GM18867 (cell line): ENCODE measurements around the gene ZBTB20.

Experiments
- ATAC-seq: cut with Tn5 transposase; IDR thresholded peaks from one replicate; pipeline ENCODE4 v1.9.1; 2021; ENCODE audit warnings: mild to moderate bottlenecking, moderate library complexity; ENCODE audit not compliant: unreplicated experiment

ZBTB20 gene

DNA sequence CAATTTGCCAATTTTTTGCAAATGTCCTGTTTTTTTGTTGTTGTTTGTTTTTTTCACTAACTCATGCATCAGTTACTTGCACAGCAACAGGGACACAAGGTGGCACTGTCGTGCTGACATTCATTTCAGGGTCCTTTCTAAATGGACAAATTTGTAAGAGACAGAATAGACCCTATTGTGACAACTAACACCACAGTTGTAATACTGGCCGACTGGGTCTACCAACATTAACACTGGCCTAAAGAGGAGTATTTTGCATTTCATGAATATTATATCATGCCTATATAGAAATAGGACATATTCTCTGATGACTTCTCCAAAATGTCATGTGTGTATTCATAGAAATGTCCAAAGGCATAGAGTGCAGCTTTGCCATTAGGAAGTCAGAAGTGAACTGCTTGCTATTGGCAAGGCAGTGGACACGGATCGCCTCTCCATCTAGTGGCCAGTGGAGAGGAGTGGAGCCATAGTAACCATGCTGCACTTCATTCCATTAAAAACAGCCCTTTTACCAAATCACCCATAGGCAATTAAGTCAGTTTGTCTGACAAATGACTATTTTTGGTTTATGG lies 54.8 kb downstream of the ZBTB20 start:
- peak; percentile 87 for ATAC-seq

DNA sequence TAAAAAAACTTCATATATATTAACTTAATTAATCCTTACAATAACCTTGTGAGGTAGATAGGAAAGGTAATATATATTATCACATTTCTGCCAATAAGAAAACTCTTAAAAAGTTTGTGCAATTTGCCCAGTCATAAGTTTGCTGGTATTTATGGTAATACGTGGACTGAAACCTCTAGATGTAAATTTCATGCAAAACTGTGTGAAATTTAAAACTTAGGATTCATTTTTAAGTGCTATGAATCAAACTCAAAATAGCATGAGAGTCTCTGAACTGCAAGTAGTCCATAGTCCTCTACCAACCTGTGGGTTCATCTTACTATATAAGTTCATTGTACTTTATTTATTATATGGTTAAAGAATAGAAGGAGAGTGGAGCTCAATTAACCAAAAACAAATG lies 56.4 kb downstream of the ZBTB20 start:
- no peak for ATAC-seq

DNA sequence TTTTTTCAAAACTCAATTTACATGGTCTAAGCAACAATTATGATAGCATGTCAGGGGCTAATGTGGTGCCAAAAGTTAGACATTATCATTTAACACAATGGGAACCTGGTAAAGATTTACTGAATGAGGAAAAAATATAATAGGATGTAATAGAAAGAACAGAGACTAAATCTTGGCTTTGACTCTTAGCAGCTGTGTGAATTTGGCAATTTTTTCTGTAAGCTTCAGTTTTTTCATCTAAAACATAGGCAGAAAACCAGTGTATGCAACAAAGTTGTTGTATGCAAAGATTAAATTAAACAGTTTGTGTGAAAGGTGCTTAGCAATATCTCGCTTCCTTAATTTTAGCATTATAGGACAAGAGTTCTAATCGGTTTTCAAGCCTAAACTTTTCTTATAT lies 57.6 kb downstream of the ZBTB20 start:
- ATAC-seq, result no peak

DNA sequence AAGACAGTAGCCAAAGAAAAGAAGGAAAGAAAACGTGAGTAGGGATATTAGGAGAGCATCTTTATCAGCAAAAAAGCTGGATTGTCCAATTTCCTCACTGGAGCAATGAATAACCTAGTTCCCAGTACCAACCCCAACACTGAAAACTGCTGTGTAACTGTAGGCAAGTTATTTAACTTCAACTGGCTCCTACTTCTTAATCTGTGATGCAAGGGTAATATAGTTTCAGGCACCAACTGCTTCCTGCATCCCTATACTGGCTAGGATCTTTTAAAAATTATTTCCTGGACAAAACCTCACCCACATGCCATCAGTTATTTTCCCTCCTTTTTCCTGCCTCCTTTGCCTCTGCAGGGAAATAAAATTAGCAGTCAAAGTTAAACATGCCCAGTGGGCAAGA lies 59.6 kb downstream of the ZBTB20 start:
- ATAC-seq, result no peak

DNA sequence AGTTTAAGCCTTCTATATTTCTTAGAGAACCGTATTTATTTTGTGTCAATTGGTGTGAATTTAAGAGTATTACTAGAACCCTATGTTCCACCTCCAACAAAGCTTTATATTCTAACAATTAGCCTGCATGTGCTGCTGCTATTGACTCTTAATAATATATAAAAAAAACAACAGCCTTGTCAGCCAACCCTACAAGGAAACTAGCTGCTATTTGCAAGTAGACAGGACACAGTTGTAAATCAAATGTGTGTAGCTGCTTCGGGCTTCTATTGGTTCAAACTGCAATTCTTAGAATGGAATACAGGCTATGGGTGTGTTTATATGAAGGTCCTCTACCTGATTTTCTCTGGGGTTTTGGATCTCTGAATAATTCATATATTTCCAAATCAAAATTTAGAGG lies 60.7 kb downstream of the ZBTB20 start:
- ATAC-seq, result no peak

DNA sequence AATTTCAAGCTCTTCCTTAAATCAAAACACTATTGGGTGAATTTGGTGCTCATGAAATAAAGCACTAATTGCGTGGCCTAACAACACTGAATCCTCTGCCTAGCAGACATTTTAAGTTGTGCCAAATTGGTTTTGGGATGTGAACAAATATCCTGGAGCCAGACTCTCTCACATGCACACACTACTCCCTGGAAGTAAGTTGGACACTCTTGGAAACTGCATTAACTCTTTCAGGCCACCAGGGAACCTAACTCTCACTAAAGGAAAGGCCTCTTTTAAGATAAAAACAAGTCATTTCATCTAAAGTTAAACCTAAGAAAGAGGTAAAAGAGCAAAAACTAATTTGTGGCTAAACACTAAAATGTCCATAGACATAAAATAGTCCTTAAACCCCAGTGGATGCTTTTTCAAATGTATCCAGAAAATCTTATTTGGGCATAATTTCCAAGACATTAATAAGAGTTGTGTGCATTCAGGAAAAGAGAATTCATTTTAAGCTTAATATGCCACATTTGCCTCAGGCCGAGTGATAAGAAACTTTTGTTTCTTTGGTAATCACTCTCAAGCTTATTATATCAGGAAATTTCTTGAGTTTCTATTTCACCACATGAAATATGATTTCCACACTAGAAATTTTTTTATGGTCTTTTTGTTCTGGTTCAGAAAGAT lies 61.8 kb downstream of the ZBTB20 start:
- ATAC-seq, result no peak

DNA sequence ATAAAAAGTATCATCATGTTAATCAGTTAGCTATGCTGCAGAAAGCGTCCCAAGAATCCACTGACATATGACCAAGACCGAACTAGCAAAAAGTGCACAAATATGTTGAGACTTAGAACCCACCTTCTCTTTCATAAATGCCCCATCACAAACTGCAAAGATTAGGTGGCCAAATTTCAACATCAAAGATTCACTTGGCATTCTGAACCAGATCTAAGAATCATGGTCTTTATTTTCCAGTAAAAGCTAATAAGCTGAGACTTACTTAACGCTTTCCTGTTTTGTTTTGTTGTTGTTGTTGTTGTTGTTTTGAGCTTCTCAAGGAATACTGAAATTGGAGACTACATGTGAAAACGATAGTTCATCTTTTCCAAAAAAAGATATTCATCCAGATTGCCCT lies 62.4 kb downstream of the ZBTB20 start:
- ATAC-seq, result no peak

DNA sequence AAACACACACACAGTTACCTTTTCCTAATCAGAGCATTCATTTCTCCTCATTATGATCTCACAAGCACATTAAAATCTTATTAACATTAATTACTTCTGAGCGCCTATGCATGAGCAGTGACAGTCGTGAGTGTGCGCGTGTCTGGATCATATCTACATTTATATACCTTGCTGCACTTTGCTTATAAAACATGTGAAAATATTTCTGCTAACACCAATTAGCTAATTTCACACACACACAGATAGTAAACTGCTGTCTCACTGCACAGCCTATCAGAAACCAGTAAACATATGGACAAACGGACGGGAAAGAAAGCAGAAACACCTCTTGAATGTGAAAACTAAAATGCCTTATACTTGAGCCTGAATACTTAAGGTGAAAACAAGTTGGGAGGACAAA lies 64.8 kb downstream of the ZBTB20 start:
- ATAC-seq, result no peak

DNA sequence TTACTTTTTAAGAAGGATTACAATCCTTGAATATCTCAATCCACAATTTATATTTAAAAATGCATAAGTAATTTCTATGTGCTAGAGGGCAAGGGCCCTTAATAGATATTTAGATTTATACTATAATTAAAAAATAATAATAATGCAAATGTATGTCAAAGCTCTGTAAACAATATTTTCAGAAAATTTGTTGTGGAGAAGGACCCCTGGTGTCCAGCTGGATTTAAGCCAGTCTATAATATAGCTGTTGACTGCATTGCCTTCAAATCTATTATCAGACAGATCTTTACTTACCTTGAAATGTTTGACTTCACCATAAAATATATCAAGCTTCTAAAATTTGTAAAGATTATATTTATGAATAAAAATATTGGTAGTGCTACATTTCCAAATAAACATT lies 65.6 kb downstream of the ZBTB20 start:
- no peak for ATAC-seq

DNA sequence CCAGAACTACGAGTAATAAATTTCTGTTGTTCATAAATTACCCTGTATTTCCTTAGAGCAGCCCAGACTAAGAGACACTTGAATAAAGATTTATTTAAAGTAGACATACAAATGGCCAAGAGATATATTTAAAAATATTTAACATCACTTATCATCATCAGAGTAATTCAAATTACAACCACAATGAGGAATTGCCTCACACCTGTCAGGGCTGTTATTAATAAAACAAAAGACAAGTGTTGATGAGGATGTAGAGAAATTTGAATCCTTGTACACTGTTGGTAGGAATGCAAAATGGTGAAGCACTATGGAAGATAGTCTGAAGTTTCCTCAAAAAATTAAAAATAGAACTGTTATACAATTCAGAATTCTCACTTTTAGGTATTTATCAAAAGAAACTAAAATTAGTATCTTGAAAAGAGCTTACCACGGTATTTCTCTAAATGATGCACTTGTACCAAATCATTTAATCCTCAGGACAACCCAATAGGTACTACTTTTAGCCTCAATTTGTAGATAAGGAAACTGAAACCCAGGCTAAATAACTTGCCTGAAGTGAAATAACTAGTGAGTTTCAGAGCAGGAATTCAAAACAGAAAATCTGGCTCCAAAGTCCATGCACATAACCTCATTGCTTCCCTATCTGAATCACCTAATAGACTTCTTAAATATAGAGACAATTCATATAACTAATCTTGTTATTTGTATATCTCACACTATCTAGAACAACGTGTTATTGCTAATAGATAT lies 69.4 kb downstream of the ZBTB20 start:
- ATAC-seq, result no peak

DNA sequence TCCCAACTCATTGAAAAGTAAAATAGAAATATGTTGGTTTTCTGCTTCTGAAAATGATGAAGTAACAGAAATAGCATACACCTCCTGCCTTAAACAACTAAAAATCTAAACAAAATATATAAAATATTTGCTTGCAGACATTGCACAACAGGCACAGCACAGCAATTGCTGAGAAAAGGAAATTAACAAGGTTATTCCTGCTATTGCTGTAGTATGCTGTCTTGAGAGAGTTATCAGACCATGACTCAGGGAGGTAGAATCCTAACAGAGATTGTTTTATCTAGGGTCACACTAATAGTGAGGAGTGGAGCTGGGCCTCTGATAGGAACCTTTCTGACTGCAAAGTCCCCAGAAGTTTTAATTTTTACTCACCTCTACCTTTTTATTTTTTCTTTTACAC lies 72.6 kb downstream of the ZBTB20 start:
- no peak for ATAC-seq

DNA sequence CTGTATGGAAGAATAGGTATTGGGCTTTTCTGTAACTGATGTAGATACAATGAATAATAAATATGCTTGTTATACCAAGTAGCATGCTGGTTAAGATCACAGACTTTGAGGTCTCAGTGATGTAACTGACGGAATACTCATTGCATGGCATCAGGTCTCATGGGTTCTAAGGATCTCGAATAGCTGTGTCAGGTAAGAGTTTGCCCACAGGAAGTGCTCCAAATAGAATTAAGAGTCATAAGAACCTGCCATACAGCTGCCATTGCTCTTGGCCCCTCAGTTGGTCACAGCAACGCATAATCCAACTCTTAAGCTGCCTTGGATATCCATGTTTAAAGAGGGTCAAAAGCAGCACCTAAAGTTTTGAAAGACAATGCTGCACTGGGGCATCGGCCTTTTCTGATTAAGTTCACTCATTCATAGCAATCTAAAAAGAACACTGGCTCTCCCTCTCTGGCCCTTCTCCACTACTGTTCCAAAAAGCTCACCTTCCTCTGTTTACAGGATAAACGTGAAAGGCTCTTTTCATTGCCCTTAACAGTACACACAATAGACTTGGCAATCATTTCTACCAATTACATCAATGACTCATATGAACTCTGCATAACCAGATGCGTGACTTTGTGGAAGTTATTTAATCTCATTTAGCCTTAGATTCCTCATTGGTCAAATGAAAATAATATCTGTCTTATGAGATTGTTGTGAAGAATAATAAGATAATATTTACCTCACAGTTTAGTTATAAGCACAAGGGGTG lies 74.6 kb downstream of the ZBTB20 start:
- ATAC-seq, result no peak

DNA sequence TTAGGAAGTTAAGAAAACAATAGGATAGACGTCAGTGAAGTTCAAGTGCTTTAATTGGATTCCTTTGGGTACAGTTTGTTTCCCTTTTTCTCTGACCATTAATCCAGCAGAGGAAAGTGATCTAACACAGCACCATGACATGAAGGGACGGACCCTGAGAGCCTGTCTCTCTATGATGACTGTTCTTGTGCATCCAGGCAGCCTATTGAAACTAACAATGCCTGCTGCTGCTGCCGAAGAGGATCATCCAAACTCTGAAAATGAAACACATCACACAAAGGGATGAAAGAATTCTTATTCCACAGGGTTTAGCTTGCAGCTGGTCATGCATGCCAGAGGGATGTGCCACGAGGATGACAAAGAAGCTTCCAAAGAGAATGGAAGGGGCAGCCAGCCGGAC lies 75.5 kb downstream of the ZBTB20 start:
- no peak for ATAC-seq

DNA sequence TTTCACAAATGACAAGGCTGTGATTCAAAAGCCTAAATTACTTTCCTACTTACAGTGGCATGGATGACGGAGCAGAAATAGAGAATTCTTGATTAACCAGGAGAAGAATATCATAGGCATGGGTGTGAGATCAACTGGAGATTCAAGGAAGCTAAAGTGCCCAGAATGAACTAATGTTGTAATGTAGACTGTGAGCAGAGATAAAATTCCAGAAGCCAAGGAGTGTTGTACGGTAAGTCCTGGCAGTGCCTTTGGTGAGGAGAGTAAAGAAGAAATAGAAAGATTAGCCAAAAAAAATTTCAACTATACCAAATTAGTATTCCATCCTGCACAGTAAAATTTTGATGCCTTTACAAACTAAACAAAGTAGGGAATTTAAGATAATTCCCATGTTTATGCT lies 75.9 kb downstream of the ZBTB20 start:
- no peak for ATAC-seq

DNA sequence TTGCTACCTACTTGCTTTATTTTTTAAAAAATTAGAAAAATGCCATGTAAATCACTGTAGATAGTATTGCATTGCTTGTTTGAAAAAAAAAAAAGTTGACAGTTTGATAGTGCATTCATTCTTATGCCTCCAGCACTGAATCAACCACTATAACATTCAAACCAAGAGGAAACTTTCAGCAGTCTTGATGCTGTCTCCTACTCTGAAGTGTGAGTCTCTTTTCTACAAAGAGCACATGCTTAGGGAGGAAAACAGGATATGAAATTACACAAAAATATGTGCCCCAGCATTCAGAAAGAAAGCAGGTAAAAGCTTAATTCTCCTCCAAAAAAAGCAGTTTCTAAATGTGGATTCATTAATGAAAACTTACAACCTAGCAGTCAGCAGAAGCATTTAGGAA lies 78.3 kb downstream of the ZBTB20 start:
- ATAC-seq, result no peak

DNA sequence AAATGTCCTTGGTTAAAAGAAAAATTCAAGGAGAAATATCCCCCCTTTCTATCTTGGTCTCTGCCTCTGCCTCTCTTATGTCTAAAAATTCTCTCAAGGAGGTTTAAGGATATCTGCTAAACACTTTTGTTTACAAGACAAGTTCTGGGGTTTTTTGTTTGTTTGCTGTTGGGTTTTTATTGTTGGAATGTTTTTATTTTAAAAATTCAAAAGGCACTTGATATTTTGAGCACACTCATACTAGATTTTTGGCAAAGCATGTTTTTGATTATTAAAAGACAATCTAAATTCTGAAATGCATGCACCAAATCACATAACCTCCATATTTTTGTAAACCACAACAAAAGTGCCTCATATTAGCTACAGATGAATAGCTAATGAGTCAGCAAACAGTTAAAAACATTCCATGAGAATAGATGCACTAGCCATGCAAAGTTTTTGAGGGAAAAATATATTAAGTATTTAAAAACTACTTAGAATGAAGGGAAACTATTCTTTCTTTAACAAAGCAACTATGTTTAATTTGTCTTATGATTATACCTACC lies 84.6 kb downstream of the ZBTB20 start:
- no peak for ATAC-seq

DNA sequence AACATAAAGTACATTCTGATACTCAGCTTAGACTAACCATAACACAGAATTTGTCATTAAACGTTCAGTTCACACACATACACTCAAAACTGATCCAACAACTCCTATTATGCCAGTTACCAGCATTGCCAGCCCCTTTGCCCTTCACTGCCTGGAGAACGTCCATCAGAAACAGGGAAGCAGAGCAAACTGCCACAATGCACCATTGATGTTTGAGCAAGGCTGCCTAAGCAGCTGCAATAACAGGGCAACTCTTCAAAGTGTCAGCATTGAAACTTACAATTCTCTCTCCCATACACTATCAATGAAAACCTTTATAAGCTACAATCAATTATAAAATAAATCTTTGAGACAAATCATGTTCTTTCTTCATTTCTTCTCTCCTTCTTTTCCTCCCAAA lies 85.1 kb downstream of the ZBTB20 start:
- ATAC-seq, result no peak

DNA sequence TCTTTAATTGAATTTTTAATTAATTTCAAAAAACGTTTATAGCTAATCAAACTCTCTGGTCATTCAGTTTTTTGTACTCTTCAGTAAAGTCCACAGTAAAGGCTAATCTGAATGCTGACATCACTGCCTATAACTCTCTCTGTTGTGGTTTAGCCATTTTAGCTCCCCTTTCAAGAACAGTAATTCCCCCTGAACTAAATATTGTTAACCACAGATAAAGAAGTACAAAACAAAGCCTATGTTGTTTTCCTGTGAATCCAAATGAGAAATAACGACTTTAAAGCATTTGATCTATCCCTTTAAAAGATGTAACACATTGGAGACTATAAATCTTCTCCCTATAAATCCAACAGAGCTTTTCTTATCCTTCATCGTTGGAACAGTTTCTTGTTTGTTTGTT lies 94.2 kb downstream of the ZBTB20 start:
- ATAC-seq, result no peak

DNA sequence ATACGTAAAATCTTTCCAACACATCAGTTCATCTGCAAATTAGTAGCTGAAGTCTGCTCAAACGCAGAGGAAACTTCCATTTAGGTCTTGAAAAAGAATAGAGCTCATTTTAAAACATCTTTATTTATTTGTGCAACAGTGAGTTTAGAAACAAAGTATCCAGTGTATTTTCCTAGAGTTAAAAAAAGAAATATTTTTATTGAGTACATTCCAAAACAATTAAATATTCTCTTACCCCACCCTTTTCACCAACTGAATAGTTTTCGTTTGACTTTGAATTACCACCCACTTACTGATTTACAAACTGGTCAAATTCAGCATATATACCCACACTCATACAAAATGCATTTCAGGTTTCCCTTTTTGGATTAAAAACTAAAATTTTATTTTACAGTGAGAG lies 104.7 kb downstream of the ZBTB20 start:
- ATAC-seq, result no peak

DNA sequence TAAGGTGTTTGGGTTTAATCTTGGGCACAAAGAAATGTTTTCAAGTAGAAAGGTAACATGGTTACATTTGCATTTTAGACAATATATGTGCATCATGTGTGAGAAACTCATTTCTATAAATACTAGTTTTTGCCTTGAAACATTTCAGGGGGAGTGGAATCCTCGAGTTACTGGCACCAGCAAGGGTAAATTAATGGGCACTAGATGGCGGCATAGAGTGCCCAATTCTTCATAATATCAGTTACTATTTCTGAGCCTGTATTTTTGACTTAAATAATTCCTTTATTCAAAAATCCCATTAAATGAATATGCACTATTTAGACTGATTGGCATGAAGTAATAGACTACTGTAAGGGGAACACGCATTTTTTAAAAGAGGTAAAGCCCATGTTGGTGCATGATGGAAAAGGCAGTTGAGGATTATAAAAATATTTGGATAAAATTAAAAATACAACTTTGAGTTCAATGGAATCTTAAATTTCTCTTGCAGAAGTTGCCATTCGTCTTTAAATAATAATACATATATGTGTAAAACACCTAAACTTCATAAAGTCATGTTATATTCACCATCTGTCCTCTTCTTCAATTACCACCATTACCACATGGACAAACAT lies 106.3 kb downstream of the ZBTB20 start:
- ATAC-seq, result peak; percentile 70

DNA sequence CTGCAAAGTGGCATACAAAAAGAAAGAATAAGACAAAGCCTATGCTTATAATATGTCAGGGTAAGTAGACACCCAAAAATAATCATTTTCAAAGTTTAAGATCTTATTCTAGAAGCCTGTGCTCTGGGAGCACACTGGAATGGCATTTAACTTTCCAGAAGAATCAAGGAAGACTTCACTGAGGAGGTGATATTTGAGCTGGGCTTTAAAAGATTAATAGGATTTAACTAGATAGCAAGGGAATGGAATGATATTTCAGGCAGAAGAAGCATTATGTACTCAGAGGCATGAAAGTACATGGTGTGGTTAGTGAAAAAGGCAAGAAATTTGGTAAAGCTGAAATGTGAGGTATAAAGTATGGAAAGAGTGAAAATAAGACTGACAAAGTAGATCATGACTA lies 106.8 kb downstream of the ZBTB20 start:
- ATAC-seq, result no peak
